GM06990 (cell line): Measurements from ENCODE around the gene SLC5A10.
A peak's percentile ranks its signal among the peaks of the same experiment; 100 is the strongest.

Experiments
- DNase-seq: peaks from one replicate; pipeline ENCODE4 v3.0.0-alpha.2; 2011; ENCODE audit not compliant: insufficient read length; ENCODE audit errors: extremely low read depth
- H3K27me3 ChIP-seq: replicated peaks from 2 replicates; pipeline ENCODE4 v1.6.0; 2011; ENCODE audit warnings: low read length; ENCODE audit not compliant: control insufficient read depth, insufficient read depth
- H3K36me3 ChIP-seq: 2 replicates; pipeline ENCODE4 v1.5.1; 2011; ENCODE audit warnings: low read length; ENCODE audit not compliant: control insufficient read depth, insufficient read depth
- H3K4me3 ChIP-seq: replicated peaks from 2 replicates; pipeline ENCODE4 v1.5.1; 2011; ENCODE audit warnings: low read depth, mild to moderate bottlenecking, control low read depth, low read length
- CTCF ChIP-seq: IDR thresholded peaks from 2 replicates; pipeline ENCODE4 v1.5.1; 2011; ENCODE audit warnings: low read length, control low read depth, mild to moderate bottlenecking, inconsistent platforms; ENCODE audit not compliant: insufficient read depth, poor library complexity, severe bottlenecking

SLC5A10 gene

GRCh38 chr17:18958611-18959010, 6.6 kb downstream of the SLC5A10 start:
- Histone ChIP-seq H3K4me3 (no peak overlapping the region), H3K36me3 (no peaks in the 10 kb centered on the region), H3K27me3 (no peaks in the 10 kb centered on the region)
- no peak for TF ChIP-seq CTCF
- DNase-seq = no peak

- Histone ChIP-seq H3K36me3 (no peaks in the 10 kb centered on the region), H3K4me3 (no peak overlapping the region), H3K27me3 (no peaks in the 10 kb centered on the region)
- TF ChIP-seq CTCF = no peak
- DNase-seq = no peak
These were observed 7.3 kb downstream of the SLC5A10 start for GRCh38 chr17:18959071-18959844.

GRCh38 chr17:18959845-18960240, 7.9 kb downstream of the SLC5A10 start:
- no peak for TF ChIP-seq CTCF
- no peak for DNase-seq
- H3K4me3 ChIP-seq = no peak overlapping the region
- H3K27me3 ChIP-seq = no peaks in the 10 kb centered on the region
- H3K36me3 ChIP-seq = no peaks in the 10 kb centered on the region

GRCh38 chr17:18960241-18960665, 8.3 kb downstream of the SLC5A10 start:
- H3K36me3 ChIP-seq = no peaks in the 10 kb centered on the region
- DNase-seq = no peak
- H3K27me3 ChIP-seq = no peaks in the 10 kb centered on the region
- H3K4me3 ChIP-seq = no peak overlapping the region
- no peak for TF ChIP-seq CTCF

- Histone ChIP-seq H3K36me3 (no peaks in the 10 kb centered on the region), H3K27me3 (no peaks in the 10 kb centered on the region), H3K4me3 (no peak overlapping the region)
- peak; percentile 86 for DNase-seq
- peak; percentile 92 for TF ChIP-seq CTCF
These were observed 9.0 kb downstream of the SLC5A10 start for GRCh38 chr17:18960803-18961511.
